ENCODE measurements around the gene GARIN5B.

GARIN5B gene

GRCh38 chr19:55324662-55325061 is 38.4 kb downstream of the GARIN5B start:
- no peak for DNase-seq (ENCODE audit: low read depth in 2 of 2)

GRCh38 chr19:55322204-55322885 is 40.7 kb downstream of the GARIN5B start:
- DNase-seq (ENCODE audit: low read depth in 2 of 2), result no peak

- DNase-seq (ENCODE audit: low read depth in 2 of 2), result no peak
Observed at GRCh38 chr19:55321466-55322137, 41.5 kb downstream of the GARIN5B start.

- DNase-seq (ENCODE audit: low read depth in 2 of 2), result no peak
Observed at GRCh38 chr19:55320844-55321419, 42.1 kb downstream of the GARIN5B start.

- no peak for DNase-seq (ENCODE audit: low read depth in 2 of 2)
Observed at GRCh38 chr19:55319785-55320184, 43.3 kb downstream of the GARIN5B start.

GRCh38 chr19:55316646-55317045 is 46.4 kb downstream of the GARIN5B start:
- DNase-seq (ENCODE audit: low read depth in 2 of 2), result no peak

GRCh38 chr19:55315956-55316525 is 47.0 kb downstream of the GARIN5B start:
- DNase-seq (ENCODE audit: low read depth in 2 of 2), result no peak

GRCh38 chr19:55314396-55314795 is 48.7 kb downstream of the GARIN5B start:
- DNase-seq (ENCODE audit: low read depth in 2 of 2), result no peak

GRCh38 chr19:55312621-55313512 is 50.2 kb downstream of the GARIN5B start:
- DNase-seq (ENCODE audit: low read depth in 2 of 2), result no peak

GRCh38 chr19:55311797-55312196 is 51.3 kb downstream of the GARIN5B start:
- DNase-seq (ENCODE audit: low read depth in 2 of 2), result no peak

GRCh38 chr19:55311397-55311796 is 51.7 kb downstream of the GARIN5B start:
- no peak for DNase-seq (ENCODE audit: low read depth in 2 of 2)

- DNase-seq (ENCODE audit: low read depth in 2 of 2), result no peak
Observed at GRCh38 chr19:55310498-55310897, 52.6 kb downstream of the GARIN5B start.

GRCh38 chr19:55309448-55309847 is 53.6 kb downstream of the GARIN5B start:
- no peak for DNase-seq (ENCODE audit: low read depth in 2 of 2)

GRCh38 chr19:55308281-55308680 is 54.8 kb downstream of the GARIN5B start:
- DNase-seq (ENCODE audit: low read depth in 2 of 2), result no peak

- DNase-seq (ENCODE audit: low read depth in 2 of 2), result no peak
Observed at GRCh38 chr19:55306712-55307111, 56.3 kb downstream of the GARIN5B start.

GRCh38 chr19:55305983-55306562 is 57.0 kb downstream of the GARIN5B start:
- DNase-seq (ENCODE audit: low read depth in 2 of 2), result no peak

GRCh38 chr19:55305491-55305890 is 57.6 kb downstream of the GARIN5B start:
- DNase-seq (ENCODE audit: low read depth in 2 of 2), result peak; percentile 8 to 11

- no peak for DNase-seq (ENCODE audit: low read depth in 2 of 2)
Observed at GRCh38 chr19:55304980-55305379, 58.1 kb downstream of the GARIN5B start.
